Activated T-helper 1 cell treated with anti-CD3 and anti-CD28 coated beads, Interleukin-2, amount 50 U/mL, for 16 hours (primary cell): ENCODE results near the gene MAP3K20.
"Not testable (repeated sequence)": the region's sequence is repeated elsewhere in the genome, so short reads cannot be mapped to it uniquely, and the experiment has no call there.

Experiments used
- DNase-seq, 2 donors: peaks; one replicate each; pipeline ENCODE4 v3.0.0-alpha.2; 2020; ENCODE audit warnings: low read depth in 1 of 2, low spot score in 1 of 2

Gene MAP3K20

DNA sequence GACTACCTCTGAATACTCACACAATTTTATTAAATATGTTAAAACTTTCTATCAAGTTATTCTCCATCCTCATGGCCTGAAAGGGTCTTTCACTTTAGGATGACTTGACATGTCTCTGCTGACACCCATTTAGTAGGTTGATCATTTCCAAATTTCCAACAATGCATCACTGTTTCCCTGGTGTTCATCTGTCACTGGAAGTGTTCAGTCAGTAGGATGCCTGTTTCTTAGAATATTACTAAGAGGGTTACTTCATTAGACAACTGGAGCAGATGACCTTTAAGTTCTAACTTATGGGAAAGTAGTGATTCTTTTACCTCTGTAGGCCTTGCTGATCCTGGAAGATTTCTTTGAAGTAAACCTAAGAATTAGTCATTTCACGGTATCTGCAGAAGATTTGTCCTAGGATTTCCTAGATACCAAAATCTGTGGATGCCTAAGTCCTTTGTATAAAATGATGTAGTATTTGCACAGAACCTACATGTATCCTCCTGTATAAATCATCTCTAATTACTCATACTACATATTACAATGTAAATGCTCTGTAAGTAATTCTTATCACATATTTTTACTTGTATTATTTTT lies 77.7 kb downstream of the MAP3K20 start:
- DNase-seq = no peak

DNA sequence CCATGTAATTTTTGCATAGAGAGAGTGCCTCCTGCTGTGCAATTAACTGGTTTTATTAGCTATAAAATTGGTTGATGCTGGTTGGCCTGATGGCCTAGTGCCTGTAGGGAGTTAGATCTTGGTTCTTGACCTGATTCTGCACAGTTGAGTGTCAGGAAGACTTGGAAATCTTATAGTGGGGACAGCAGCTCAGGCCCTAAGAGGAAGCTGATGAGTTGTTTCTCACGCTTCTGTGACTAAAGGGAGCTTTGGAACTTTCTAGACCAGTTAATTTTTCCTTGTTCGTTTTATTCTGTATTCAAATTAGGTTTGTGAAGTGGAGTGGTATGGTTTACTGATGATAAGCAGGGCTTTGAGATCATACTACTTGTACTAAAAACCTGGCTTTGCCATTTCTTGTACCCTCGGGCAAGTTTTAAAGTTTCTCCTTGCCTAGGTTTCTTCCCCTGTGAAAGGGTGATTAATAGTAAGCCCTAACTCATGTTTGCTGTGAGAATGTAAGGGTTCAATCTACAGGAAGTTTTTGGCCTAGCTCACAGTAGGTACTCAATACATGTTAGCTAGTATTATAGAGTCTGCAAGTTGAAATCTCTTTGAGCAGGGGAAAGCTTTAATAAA lies 82.1 kb downstream of the MAP3K20 start:
- no peak for DNase-seq

DNA sequence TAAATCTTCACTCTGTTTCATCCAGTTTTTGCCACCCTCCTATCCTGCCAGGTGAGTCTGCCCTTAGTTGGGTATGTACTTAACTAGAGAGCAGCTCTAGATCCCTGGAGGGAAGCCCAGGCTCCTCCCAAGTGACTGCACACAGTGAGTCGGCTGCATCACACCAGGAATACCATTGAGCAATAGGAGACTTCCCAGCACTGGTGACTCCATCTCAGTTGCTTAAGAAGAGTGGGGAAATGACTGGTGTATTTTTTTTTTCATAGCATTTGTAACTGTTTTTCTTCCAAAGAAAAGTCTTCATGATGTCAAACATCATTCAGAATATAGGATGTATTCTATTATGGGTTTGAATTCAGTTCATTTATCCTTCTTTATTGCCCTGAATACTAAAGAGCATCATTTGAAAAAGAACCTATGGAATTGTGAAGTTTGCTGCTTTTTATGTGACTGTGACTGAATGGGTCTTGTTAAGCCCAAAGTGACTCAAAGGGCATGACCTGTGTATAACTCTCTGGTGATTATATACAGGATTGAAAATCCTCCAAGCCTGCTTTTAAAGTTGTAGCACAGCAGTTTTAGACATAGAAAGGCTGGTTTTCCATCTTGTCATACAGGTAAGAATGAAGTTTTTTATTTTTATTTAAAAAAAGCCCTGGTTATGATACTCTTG lies 84.3 kb downstream of the MAP3K20 start:
- no peak for DNase-seq

DNA sequence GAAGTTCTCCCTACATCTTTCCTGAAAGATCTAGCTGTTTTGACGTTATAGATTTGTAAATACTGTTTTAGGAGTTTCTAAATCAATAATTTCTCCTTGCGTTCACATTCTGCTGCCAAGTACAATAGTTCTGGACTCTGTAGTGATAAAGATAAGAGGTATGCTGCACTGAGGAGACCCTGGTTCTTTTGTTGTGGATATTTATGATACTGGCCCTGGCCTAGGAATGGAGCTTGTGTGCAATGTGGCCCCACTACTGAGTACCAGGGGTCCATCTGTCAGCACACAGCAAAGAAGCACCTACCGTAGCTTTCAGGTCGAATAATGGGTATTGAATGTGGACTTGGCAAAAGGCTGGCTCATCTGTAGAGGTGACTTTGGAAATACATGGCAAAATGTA lies 85.0 kb downstream of the MAP3K20 start:
- DNase-seq = no peak

DNA sequence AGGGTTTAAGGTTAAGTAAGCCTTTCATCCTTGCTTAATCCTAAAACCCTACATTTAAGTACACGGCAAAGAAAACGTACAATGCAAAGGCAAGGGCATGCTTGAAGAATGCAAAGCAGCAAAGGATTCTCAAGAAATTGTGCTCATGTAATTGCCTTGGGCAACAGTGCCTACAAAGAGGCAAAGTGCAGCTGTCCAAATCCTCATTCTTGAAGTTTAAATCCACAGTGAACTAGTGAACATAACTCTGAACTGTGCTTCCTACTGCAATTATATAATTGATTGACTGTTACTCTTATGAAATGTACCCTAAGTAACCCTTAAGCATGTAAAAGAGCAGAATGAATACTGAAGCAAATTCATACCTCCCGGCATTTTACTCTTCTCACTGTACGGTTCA lies 85.4 kb downstream of the MAP3K20 start:
- no peak for DNase-seq

DNA sequence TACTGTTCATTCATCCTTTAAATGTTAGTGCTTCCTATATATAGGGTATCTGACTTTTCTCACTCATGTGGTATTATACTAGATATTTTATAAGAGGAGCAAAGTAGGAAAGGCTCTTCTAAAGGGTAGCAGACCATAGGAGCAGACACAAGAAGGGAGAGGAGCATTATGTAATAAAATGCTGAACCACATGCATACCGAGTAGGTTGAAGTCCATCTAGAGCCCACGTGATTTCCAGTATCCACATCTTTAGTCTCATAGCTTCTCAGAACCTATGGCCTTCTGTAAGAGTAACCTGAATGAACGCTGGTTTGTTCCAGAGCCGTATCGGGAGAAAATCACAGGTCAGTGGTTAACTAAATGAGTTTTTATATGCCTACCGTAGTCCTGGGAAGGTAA lies 85.9 kb downstream of the MAP3K20 start:
- DNase-seq = no peak

DNA sequence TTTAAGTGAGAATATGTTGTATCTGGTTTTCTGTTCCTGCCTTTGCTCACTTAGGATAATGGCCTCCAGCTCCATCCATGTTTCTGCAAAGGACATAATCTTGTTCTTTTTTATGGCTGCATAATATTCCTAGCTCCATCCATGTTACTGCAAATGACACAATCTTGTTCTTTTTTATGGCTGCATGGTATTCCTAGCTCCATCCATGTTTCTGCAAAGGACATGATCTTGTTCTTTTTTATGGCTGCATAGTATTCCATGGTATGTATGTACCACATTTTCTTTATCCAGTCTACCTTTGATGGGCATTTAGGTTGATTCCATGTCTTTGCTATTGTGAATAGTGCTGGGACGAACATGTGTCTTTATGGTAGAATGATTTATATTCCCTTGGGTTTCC lies 87.7 kb downstream of the MAP3K20 start:
- not testable (repeated sequence) for DNase-seq

DNA sequence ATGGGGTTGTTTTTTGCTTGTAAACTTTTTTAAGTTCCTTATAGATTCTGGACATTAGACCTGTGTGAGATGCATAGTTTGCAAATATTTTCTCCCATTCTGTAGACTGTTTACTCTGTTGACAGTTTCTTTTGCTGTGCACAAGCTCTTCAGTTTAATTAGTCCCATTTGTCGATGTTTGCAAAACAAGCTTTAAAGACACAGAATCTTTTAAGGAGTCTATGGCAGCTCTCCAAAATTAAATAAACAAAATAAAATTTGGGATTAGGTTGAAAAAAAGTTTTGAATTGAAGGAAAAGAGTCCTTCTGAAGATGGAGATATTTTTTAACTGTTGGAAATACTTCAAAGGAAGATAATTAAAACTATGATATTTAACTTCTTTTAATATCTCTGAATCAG lies 88.8 kb downstream of the MAP3K20 start:
- DNase-seq = no peak

DNA sequence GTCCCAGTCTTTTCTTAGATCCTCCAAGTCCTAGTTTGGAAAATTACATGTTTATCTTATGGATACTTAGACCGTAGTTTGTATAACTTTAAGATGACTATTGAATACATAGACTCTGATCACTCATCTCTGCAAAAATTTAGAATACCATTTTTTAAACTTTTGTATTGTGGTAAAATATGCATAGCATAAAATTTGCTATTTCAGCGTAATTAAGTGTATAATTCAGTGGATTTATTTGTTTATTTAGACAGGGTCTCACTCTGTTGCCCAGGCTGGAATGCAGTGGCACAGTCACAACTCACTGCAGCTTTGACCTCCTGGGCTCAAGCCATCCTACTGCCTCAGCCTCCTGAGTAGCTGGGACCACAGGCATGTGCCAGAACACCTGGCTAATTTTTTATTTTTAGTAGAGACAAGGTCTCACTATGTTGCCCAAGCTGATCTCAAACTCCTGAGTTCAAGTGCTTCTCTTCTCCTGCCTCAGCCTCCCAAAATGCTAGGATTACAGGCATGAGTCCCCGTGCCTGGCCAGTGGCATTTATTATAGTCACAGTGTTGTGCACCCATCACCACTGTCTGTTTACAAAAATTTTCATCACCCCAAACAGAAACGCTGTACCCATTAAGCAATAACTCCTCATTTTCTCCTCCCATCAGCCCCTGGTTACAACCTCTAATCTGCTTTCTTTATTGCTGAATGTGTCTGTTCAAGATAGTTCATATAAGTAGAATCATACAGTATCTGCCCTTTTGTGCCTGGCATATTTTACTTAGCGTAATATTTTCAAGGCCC lies 90.0 kb downstream of the MAP3K20 start:
- no peak for DNase-seq

DNA sequence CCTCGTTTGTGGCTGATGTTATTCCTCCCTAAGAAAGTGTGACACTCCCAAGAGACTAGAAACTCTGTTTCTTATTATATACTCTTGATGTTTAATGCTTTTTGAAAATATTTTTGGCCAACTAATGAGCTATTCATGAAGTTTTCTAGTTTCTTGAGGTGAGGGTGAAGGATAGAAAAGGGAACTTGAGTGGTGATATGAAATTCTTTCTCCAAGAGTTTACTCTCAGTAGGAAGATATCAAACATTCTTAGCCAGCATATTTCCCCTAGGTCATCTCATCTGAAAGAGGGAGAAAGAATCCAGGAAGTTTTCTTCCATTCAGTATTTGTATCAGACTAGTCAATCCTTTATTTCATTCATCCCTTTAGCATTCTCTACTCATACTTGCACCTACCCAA lies 95.7 kb downstream of the MAP3K20 start:
- no peak for DNase-seq

DNA sequence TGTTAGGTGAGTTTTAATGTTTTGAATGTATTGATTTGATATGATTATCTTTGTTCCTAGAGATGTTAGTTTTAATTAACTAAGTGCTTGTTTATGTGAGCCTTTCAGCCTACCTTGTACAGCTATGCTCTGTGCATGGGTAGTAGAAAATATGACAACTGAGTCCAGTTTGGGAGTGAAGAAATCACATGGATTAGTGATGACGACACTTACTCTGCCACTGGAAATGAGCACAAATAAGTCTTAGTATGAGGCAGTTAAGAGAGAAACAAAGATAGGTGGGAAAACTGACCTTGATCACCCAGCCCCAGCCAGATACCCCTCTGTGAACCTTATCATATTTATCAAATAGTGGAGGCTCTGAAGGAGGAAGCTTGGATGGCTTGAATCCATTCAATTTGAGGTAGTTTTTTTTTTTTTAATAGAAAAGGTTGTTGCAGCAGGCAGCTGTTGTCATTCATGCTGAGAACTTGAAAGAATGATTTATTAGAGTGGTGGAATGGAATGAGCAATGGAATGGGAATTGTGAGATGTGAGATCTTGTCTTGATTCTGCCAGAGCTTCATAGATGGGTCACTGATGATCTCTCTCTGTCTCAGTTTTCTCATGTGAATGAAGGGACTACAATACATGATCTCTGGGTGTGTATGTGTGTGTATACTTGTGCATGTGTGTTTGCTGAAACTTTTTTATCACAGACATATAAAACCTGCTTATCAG lies 96.4 kb downstream of the MAP3K20 start:
- DNase-seq = no peak

DNA sequence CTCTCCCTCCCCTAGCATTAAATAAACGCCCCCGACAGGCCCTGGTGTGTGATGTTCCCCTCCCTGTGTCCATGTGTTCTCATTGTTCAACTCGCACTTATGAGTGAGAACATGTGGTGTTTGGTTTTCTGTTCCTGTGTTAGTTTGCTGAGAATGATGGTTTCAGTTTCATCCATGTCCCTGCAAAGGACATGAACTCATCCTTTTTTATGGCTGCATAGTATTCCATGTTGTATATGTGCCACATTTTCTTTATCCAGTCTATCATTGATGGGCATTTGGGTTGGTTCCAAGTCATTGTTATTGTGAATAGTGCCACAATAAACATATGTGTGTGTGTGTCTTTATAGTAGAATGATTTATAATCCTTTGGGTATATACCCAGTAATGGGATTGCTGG lies 98.7 kb downstream of the MAP3K20 start:
- not testable (repeated sequence) for DNase-seq

DNA sequence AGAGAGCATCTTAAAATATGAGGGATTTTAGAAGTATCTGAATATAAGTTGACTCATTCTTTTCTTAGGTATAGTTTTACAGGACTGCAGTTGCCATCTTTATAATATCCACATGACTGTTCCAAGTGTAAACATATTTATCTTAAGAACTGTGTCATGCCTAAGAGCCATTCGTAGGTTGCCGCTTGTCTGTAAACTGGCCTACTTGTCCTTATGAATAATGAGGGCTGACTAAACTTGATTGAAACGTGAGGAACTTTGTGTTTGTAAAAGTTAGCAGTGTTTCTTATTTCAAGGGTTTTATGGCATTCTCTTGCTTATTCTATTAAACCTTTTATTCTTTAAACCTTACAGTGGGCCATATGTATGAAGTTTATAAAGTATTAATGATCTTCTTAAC lies 99.6 kb downstream of the MAP3K20 start:
- DNase-seq = no peak

DNA sequence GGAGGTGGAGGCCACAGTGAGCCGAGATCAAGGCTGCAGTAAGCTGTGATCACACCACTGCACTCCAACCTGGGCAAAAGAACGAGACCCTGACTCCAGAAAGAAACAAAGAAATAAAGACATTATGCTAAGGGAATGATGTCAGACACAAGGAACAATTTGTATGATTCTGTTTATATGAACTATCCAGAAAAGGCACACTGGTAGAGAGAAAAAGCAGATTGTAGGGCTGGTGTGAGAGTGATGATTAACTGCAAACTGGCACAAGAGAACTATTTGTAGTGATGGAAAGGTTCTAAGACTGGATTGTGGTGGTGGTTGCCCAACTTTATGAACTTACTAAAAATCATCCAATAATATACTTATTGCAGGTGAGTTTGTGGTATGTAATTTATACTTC lies 106.3 kb downstream of the MAP3K20 start:
- no peak for DNase-seq

DNA sequence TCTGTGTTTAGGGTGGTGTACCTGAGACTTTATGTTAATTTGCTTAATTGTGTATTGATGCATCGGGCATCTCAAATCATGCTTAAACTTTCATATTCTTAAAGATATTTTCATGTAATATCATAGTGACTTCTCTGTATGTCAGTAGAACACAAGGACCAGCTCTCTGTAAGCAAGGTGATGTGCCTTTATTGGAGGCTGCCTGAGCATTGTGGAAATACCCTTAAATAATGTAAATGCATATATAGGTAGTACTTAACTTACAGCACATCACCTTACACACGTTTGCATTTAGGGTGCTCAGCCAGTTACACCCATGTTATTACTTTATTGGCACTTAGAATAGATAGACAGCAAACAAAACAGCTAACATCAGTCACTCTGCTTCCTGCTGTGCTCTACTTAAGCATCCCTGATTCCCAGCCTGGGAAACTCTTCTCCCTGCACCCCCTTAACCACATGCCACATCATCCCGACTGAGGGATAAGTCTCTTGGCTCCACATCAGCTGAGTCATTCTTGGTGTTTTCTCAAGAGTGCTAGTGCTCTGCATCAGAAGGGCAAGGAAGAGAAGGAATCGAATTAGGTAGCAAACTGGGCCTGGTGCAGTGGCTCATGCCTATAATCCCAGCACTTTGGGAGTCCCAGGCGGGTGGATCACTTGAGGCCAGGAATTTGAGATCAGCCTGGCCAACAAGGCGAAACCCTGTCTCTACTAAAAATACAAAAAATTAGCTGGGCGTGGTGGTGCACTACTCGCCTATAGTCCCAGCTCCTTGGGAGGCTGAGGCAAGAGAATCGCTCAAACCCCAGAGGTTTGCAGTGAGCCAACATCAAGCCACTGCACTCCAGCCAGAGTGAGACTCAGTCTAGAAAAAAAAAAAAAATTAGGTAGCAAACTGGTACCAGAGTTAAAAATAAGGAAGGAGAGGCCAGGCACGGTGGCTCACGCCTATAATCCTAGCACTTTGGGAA lies 108.7 kb downstream of the MAP3K20 start:
- DNase-seq = no peak

DNA sequence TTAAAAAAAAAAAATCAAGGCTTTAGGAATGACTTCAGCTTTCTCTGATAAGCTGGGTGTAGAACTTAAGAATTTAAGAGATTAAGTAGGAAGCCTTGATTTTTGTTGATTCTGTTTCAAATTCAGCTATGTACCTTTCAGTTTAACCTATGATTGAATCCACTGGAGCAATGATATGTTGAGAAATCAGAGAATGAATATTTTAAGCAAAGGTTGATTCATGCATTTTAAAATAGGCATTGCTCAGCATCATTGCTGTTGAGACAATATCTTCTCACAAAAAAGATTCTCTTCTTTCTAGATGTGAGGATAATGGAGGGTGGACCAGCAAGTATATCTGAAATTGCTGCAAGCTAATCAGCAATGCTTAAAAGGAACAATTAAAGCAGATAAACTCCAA lies 109.8 kb downstream of the MAP3K20 start:
- DNase-seq = no peak

DNA sequence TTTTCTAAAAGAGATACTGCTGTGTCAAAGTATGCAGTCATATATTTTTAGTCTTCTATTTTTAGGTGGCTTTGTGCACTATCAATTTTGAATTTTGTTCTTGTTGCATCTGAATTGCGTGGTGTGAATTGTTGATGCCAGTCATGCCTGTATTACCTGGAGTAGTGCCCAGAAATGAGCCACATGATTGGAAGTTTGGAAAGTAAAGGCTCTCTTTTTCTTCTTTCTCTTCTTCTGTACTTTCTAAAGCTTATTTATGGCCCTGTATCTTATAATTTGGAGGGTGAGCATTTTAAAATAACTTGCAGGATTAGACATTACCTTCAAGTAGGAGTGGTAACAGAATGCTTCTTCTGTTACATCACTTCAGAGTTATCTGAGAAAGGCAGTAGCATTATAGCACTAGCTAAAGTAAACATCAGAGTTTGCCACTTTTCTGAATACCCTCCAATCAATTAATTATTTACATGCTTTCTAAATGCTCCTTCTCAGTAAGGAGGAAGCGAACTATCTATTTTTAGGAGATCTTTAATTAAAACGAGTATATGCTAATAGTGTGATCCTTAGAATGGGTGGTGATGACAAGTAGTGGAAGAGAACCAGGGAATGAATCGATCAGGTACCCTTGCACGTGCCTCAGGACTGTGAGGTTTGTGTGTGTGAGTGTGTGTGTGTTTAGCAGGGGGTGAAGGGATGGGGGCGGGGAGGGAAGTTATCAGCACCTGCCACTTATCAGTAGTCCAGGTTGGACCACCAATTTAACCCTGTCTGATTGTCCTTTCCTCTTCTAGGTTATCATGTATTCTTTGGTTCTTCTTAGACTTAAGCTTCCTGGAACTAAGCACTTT lies 112.5 kb downstream of the MAP3K20 start:
- no peak for DNase-seq

DNA sequence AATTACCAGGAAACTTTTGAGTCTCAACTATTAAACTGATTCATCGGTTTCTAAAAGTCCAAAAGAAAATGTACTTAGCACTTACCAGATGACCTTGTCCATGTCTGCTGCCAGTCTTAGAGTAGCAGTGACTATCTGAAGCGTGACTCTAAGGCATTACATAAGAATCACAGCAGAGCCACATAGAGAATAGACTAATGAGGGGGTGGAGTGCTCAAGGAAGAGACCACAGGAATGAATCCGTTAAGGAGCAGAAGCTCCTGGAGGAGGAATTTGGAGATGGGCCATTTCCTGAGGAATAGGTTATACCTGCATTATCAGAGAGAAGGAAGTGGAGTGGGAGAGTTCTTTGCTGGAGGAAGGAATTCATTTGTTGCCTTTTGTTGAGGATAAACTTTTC lies 116.0 kb downstream of the MAP3K20 start:
- no peak for DNase-seq

DNA sequence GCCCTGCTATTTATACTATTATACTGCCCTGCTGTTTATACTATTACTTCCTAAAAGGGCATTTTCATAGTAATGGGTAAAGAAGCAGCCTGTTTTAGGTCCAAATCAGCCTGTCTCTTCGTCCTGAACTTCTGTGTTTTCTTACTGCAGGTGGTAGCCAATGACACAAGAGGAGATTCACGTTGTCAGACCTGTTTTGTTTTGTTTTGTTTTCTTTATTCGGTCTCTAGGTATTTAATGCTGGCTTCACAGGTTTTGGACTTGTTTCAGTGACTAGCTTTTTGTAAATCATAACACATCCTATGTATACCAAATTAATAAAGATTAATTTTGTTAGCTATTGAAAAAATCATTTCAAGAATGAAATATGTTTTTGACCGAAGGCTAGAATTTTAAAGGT lies 116.4 kb downstream of the MAP3K20 start:
- DNase-seq = no peak
